ENCODE data around the gene CX3CR1. TPM values are rescaled to one million over a fixed set of nuclear protein-coding genes. Genes with fewer than 3 reads are reported as not detected.
"Not testable (repeated sequence)": the region's sequence is repeated elsewhere in the genome, so short reads cannot be mapped to it uniquely, and the experiment has no call there.

CX3CR1 gene
- total RNA-seq, 2 experiments from 2014 or later, result 0.13 TPM; not detected in 1

- Histone ChIP-seq H4K20me1 (ENCODE audit: insufficient read depth, low read length) (no peaks in the 10 kb centered on the region), H3K9me2 (ENCODE audit: insufficient read depth, low read length) (no peaks in the 10 kb centered on the region), H3K4me2 (ENCODE audit: low read length) (no peak overlapping the region), H3K27ac (ENCODE audit: low read depth, low read length, poor library complexity, severe bottlenecking) (no peak overlapping the region), H3K79me2 (ENCODE audit: insufficient read depth, low read depth, low read length) (no peaks in the 10 kb centered on the region), H3K9me3 (ENCODE audit: low read length) (no peaks in the 10 kb centered on the region), H2AFZ (ENCODE audit: low read length) (no peak overlapping the region), H3K4me3 (ENCODE audit: low read depth, low read length, poor library complexity, severe bottlenecking) (no peak overlapping the region), H3K4me1 (ENCODE audit: insufficient read depth, low read length, poor library complexity, severe bottlenecking) (peaks cover 18% of the 10 kb centered on the region), H3K36me3 (ENCODE audit: insufficient read depth, low read length) (no peaks in the 10 kb centered on the region)
- no TSS peak for BruUV-seq (replicated peaks)
- CTCF ChIA-PET (ENCODE audit: unreplicated experiment), result no interaction called here
- no peak for DNase-seq (ENCODE audit: low spot score)
- intact Hi-C loops (cut with micrococcal nuclease; ENCODE audit: unreplicated experiment), result loop anchor here (2.0 kb wide), 1 partner anchor 26 kb away; no protein-coding TSS in a partner anchor
- TF ChIP-seq EZH2phosphoT487 (IDR thresholded peaks at IDR 0.05; ENCODE audit: borderline replicate concordance, low read depth, low read length), result no peak
- POLR2A ChIA-PET, result interaction anchor here (0.7 to 1.8 kb wide), 7 partner anchors 10 to 60 kb away, joined by 3 to 9 read pairs (median 4); no protein-coding TSS in a partner anchor
Observed at GRCh38 chr3:39228496-39228895, 51.3 kb downstream of the CX3CR1 start.

DNA sequence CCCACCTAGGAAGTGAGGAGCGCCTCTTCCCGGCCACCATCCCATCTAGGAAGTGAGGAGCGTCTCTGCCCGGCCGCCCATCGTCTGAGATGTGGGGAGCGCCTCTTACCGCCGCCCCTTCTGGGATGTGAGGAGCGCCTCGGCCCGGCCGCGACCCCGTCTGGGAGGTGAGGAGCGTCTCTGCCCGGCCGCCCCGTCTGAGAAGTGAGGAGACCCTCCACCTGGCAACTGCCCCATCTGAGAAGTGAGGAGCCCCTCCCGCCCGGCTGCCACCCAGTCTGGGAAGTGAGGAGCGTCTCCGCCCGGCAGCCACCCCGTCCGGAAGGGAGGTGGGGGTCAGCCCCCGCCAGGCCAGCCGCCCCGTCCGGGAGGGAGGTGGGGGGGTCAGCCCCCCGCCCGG, 52.2 kb downstream of the CX3CR1 start:
- H4K20me1 ChIP-seq (ENCODE audit: insufficient read depth, low read length); DNase-seq (ENCODE audit: low spot score); H3K4me3 ChIP-seq (ENCODE audit: low read depth, low read length, poor library complexity, severe bottlenecking); H3K4me1 ChIP-seq (ENCODE audit: insufficient read depth, low read length, poor library complexity, severe bottlenecking); BruUV-seq (replicated peaks); H3K9me3 ChIP-seq (ENCODE audit: low read length); CTCF ChIA-PET (ENCODE audit: unreplicated experiment); intact Hi-C loops (cut with micrococcal nuclease; ENCODE audit: unreplicated experiment); H3K4me2 ChIP-seq (ENCODE audit: low read length); H3K79me2 ChIP-seq (ENCODE audit: insufficient read depth, low read depth, low read length); H2AFZ ChIP-seq (ENCODE audit: low read length); H3K9me2 ChIP-seq (ENCODE audit: insufficient read depth, low read length); H3K36me3 ChIP-seq (ENCODE audit: insufficient read depth, low read length); H3K27ac ChIP-seq (ENCODE audit: low read depth, low read length, poor library complexity, severe bottlenecking): not testable (repeated sequence)
- POLR2A ChIA-PET, result interaction anchor here (1.3 kb wide), 1 partner anchor 13 kb away, joined by 3 read pairs; no protein-coding TSS in a partner anchor

DNA sequence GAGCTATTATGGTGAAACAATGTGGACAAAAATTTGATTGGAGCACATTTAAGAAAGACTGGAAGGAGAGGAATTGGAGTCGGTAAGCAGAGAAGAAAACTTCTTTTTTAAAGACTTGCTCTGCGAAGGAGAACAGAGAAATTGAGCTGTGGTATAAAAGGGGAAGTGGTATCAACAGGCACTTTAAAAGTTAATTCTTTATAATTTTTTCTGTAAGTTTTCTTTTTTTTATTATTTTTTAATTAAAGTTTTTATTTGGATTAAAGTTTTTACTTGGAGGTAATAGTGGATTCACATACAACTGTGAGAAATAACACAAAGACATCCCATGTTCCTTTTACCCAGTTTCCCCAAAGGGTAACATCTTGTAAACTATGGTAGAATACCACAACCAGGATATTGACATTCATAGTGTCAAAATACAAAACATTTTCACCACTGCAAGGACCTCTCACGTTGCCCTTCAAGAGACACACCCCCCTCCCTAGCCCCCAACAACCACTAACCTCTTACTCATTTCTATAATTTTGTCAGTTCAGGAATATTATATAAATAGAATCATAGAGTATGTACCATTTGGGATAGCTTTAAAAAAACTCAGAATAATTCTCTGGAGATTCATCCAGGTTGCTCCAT, 53.6 kb downstream of the CX3CR1 start:
- H3K79me2 ChIP-seq (ENCODE audit: insufficient read depth, low read depth, low read length), result no peaks in the 10 kb centered on the region
- H3K4me2 ChIP-seq (ENCODE audit: low read length), result no peak overlapping the region
- H4K20me1 ChIP-seq (ENCODE audit: insufficient read depth, low read length), result no peaks in the 10 kb centered on the region
- ChIA-PET CTCF (ENCODE audit: unreplicated experiment) (no interaction called here), POLR2A (no interaction called here)
- intact Hi-C loops (cut with micrococcal nuclease; ENCODE audit: unreplicated experiment), result no loop called here
- TF ChIP-seq EZH2phosphoT487 (IDR thresholded peaks at IDR 0.05; ENCODE audit: borderline replicate concordance, low read depth, low read length), result no peak
- TF ChIP-seq, protein P1, sequence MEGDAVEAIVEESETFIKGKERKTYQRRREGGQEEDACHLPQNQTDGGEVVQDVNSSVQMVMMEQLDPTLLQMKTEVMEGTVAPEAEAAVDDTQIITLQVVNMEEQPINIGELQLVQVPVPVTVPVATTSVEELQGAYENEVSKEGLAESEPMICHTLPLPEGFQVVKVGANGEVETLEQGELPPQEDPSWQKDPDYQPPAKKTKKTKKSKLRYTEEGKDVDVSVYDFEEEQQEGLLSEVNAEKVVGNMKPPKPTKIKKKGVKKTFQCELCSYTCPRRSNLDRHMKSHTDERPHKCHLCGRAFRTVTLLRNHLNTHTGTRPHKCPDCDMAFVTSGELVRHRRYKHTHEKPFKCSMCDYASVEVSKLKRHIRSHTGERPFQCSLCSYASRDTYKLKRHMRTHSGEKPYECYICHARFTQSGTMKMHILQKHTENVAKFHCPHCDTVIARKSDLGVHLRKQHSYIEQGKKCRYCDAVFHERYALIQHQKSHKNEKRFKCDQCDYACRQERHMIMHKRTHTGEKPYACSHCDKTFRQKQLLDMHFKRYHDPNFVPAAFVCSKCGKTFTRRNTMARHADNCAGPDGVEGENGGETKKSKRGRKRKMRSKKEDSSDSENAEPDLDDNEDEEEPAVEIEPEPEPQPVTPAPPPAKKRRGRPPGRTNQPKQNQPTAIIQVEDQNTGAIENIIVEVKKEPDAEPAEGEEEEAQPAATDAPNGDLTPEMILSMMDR (conservative IDR thresholded peaks at IDR 0.05; ENCODE audit: low read length), result no peak
- H3K27ac ChIP-seq (ENCODE audit: low read depth, low read length, poor library complexity, severe bottlenecking), result no peak overlapping the region
- no peaks in the 10 kb centered on the region for H3K36me3 ChIP-seq (ENCODE audit: insufficient read depth, low read length)
- H3K9me2 ChIP-seq (ENCODE audit: insufficient read depth, low read length), result no peaks in the 10 kb centered on the region
- no peaks in the 10 kb centered on the region for H3K9me3 ChIP-seq (ENCODE audit: low read length)
- no peak for DNase-seq (ENCODE audit: low spot score)
- H3K4me1 ChIP-seq (ENCODE audit: insufficient read depth, low read length, poor library complexity, severe bottlenecking), result peaks cover under 1% of the 10 kb centered on the region
- H3K4me3 ChIP-seq (ENCODE audit: low read depth, low read length, poor library complexity, severe bottlenecking), result no peak overlapping the region
- BruUV-seq (replicated peaks), result no TSS peak
- H2AFZ ChIP-seq (ENCODE audit: low read length), result no peak overlapping the region
